Uterus (tissue), 4 donors: Measurements from ENCODE around the gene SPATA24. TPM values are rescaled to one million over a fixed set of nuclear protein-coding genes. Genes with fewer than 3 reads are reported as not detected.
A peak's percentile ranks its signal among the peaks of the same experiment; 100 is the strongest.

Experiments used
- DNase-seq, 2 donors: peaks; one replicate each; pipeline ENCODE4 v3.0.0-alpha.2; 2019 to 2020
- H3K27ac ChIP-seq, 2 donors: fragments of 200-600 bp; sonication (generic); 1 replicate in 1 of 2; 2 replicates in 1 of 2; pipeline ENCODE4 v1.5.1; 2016 to 2018
- H3K27me3 ChIP-seq, 2 donors: fragments of 200-600 bp; sonication (generic); one replicate each; pipeline ENCODE4 v1.5.1; 2018 to 2019; ENCODE audit warnings: control low read depth in 1 of 2
- H3K36me3 ChIP-seq, 2 donors: fragments of 200-600 bp; sonication (generic); one replicate each; pipeline ENCODE4 v1.5.1; 2019; ENCODE audit warnings: control low read depth in 1 of 2
- H3K4me1 ChIP-seq, 2 donors: fragments of 200-600 bp; sonication (generic); one replicate each; pipeline ENCODE4 v1.5.1; 2018 to 2019; ENCODE audit warnings: control low read depth in 1 of 2
- H3K4me3 ChIP-seq, 2 donors: fragments of 200-600 bp; sonication (generic); 1 replicate in 1 of 2; 2 replicates in 1 of 2; pipeline ENCODE4 v1.5.1; 2018 to 2019; ENCODE audit warnings: mild to moderate bottlenecking in 1 of 2
- H3K9me3 ChIP-seq, 2 donors: fragments of 200-600 bp; sonication (generic); one replicate each; pipeline ENCODE4 v1.5.1; 2019; ENCODE audit warnings: control low read depth in 1 of 2
- CTCF ChIP-seq, 4 experiments: fragments of 200-600 bp in 2 of 4; fragments of 450-650 bp in 2 of 4; sonication (generic) in 2 of 4; IDR thresholded peaks; one replicate each; pipeline ENCODE4 v1.5.1; 2016 to 2019; ENCODE audit warnings: antibody characterized with exemption in 4 of 4, mild to moderate bottlenecking in 2 of 4, moderate library complexity in 1 of 4
- POLR2A ChIP-seq, 2 donors: fragments of 450-650 bp; IDR thresholded peaks; one replicate each; pipeline ENCODE4 v1.6.1; 2016; ENCODE audit warnings: antibody characterized with exemption in 2 of 2, mild to moderate bottlenecking in 1 of 2, moderate library complexity in 1 of 2
- intact Hi-C: fragments of 100-400 bp; cut with DNase I; formaldehyde crosslinking; loops from one replicate; pipeline ENCODE4 v1.15.1; 2023; ENCODE audit warnings: low total_unique reads
- total RNA-seq, 4 donors: library from RNA; depleted of rRNA in 3 of 4; stranded (reverse); fragments of >200 nt in 3 of 4; gene quantifications; one replicate each; pipeline versions ENCODE4 v1.1.0 to v1.2.4, GENCODE V29; 2014 to 2023
- donor health status: DM: yes; HTN: yes; CAD: no.

The SPATA24 gene
- total RNA-seq, 4 donors from 2014 or later: 2.4 to 3.4 TPM; not detected in 2

- TF ChIP-seq CTCF (IDR thresholded peaks at IDR 0.05) (peak; percentile 65 to 92 (median 80)), POLR2A (IDR thresholded peaks at IDR 0.05) (no peak)
- Histone ChIP-seq H3K27ac (no peak overlapping the region), H3K27me3 (no peaks in the 10 kb centered on the region), H3K36me3 (no peaks in the 10 kb centered on the region), H3K4me3 (no peak overlapping the region), H3K4me1 (no peaks in the 10 kb centered on the region), H3K9me3 (no peaks in the 10 kb centered on the region)
- intact Hi-C loops: loop anchor here (10.0 kb wide), 1 partner anchor 342 kb away; no protein-coding TSS in a partner anchor
- DNase-seq: peak in 1 of 2 donors; percentile 46
Observed at GRCh38 chr5:139422307-139422893, 18.5 kb upstream of the SPATA24 start.

DNA sequence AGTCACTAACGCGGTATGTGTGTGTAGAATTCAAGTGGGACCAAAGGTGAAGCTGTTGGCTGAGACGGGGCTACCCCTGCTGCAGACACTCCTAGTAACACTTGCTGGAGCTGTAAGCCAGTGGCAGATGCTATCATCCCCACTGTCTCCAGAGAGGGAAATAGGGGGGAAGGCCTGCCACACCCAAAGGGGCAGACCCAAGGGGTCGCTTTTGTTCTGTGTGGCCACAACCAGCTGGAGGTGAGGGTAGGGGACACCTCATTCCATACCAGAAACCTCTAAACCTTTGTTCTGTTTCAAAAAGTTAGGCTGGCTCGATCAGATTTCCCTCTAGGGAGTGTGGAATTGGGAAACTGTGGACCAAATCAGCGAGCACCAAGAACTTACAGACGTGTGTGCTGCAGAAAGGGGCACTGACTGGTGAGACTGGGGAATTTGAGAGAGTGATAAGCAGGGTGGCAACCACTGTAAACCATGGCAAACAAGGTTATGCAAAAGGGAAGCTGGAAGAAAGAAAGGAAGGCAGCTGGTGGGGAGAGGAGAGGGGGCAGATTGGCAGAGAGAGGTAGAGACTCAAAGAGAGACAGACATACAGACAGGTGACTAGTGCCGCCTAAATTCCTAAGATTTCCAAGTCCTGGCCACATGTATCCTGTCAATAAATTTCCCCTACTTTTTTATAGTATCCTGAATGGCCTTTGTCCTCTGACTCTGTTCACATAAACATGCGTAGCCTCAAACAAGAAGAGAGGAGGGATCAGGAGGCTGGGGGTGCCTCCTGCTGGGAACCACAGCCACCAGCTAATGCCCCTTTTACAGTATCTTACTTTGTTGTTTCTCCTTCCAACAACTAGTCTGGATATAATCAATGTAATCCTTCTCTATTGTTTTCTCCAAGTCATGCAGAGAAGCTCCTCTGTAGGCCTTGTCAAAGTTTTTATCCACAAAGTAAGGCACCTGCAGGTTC is 15.6 kb upstream of the SPATA24 start:
- DNase-seq: no peak
- H3K36me3 ChIP-seq: no peaks in the 10 kb centered on the region
- H3K4me3 ChIP-seq: no peak overlapping the region
- intact Hi-C loops: loop anchor here (5.0 to 10.0 kb wide), 2 partner anchors 98 to 345 kb away; no protein-coding TSS in a partner anchor
- peak overlapping the region; percentile 24 to 29 for H3K27ac ChIP-seq
- no peaks in the 10 kb centered on the region for H3K9me3 ChIP-seq
- H3K4me1 ChIP-seq: peaks cover 0 to 7% of the 10 kb centered on the region in 2 donors
- TF ChIP-seq POLR2A (IDR thresholded peaks at IDR 0.05) (no peak), CTCF (IDR thresholded peaks at IDR 0.05) (no peak)
- H3K27me3 ChIP-seq: no peaks in the 10 kb centered on the region

DNA sequence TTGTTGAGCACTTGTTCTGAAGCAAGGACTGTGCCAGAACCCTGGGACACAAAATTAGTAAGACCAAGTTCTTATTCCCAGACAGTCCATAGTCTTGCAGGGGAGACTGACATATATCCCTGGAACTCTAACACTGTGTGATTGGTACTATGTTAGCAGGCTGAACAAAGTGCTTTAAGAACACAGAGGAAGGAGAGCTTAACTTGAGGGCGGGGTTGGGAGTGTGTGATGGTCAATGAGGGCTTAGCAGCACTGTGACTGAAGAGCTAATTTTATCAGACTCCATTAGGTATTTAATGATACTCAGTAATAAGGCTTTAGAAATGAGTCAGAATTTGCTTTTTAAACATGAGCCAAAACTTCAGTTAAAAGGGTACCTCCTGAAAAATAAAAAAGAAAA is 14.9 kb upstream of the SPATA24 start:
- TF ChIP-seq POLR2A (IDR thresholded peaks at IDR 0.05) (no peak), CTCF (IDR thresholded peaks at IDR 0.05) (no peak)
- Histone ChIP-seq H3K27me3 (no peaks in the 10 kb centered on the region), H3K4me1 (peaks cover 0 to 7% of the 10 kb centered on the region in 2 donors), H3K27ac (peak overlapping the region; percentile 24), H3K9me3 (no peaks in the 10 kb centered on the region), H3K36me3 (no peaks in the 10 kb centered on the region), H3K4me3 (no peak overlapping the region)
- intact Hi-C loops: loop anchor here (5.0 kb wide), 1 partner anchor 99 kb away; no protein-coding TSS in a partner anchor
- no peak for DNase-seq

DNA sequence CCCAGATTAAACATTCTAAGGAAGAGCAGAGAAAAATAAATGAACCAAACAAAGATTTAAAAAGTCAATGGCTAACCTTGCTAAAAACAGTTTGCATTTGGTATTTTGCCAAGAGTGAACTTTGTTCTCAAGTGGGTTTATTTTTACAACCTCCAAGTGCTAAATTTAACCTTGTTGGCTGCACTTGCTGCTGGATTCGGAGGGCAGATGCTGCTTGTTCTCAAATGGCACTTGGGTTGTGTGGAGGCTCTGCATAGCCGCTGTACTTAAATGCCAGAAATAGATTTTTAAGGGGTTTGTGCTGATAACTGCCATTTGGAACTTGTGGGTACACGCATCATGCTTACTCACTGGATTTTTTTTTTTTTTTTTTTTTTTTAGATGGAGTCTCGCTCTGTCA is 13.3 kb upstream of the SPATA24 start:
- Histone ChIP-seq H3K4me1 (peaks cover 0 to 7% of the 10 kb centered on the region in 2 donors), H3K9me3 (no peaks in the 10 kb centered on the region), H3K36me3 (no peaks in the 10 kb centered on the region), H3K27ac (peak overlapping the region; percentile 51 to 57), H3K27me3 (no peaks in the 10 kb centered on the region), H3K4me3 (no peak overlapping the region)
- intact Hi-C loops: loop anchor here (5.0 kb wide), 1 partner anchor 100 kb away; no protein-coding TSS in a partner anchor
- TF ChIP-seq POLR2A (IDR thresholded peaks at IDR 0.05): no peak
- no peak for TF ChIP-seq CTCF (IDR thresholded peaks at IDR 0.05)
- peak in 1 of 2 donors; percentile 59 for DNase-seq
